ENCODE measurements around the gene CLDN6. TPM values are rescaled to one million over a fixed set of nuclear protein-coding genes. Genes with fewer than 3 reads are reported as not detected.
"Not testable (repeated sequence)": the region's sequence is repeated elsewhere in the genome, so short reads cannot be mapped to it uniquely, and the experiment has no call there.

The CLDN6 gene
- total RNA-seq, 2 experiments from 2014 or later, result not detected

- ChIA-PET CTCF (ENCODE audit: unreplicated experiment) (interaction anchor here (1.9 kb wide), 1 partner anchor 29 kb away, joined by 12 read pairs; no protein-coding TSS in a partner anchor), POLR2A (no interaction called here)
- Histone ChIP-seq H3K79me2 (ENCODE audit: insufficient read depth, low read depth, low read length) (no peaks in the 10 kb centered on the region), H3K27ac (ENCODE audit: low read depth, low read length, poor library complexity, severe bottlenecking) (no peak overlapping the region), H3K9me2 (ENCODE audit: insufficient read depth, low read length) (no peaks in the 10 kb centered on the region), H2AFZ (ENCODE audit: low read length) (no peak overlapping the region), H3K4me1 (ENCODE audit: insufficient read depth, low read length, poor library complexity, severe bottlenecking) (peaks cover 31% of the 10 kb centered on the region), H3K4me2 (ENCODE audit: low read length) (peak overlapping the region; percentile 75), H3K4me3 (ENCODE audit: low read depth, low read length, poor library complexity, severe bottlenecking) (peak overlapping the region; percentile 76), H4K20me1 (ENCODE audit: insufficient read depth, low read length) (no peaks in the 10 kb centered on the region), H3K9me3 (ENCODE audit: low read length) (no peaks in the 10 kb centered on the region), H3K36me3 (ENCODE audit: insufficient read depth, low read length) (no peaks in the 10 kb centered on the region)
- no TSS peak for BruUV-seq (replicated peaks)
- intact Hi-C loops (cut with micrococcal nuclease; ENCODE audit: unreplicated experiment), result loop anchor here (1.0 to 2.0 kb wide), 3 partner anchors 43 to 109 kb away; no protein-coding TSS in a partner anchor
- no peak for TF ChIP-seq EZH2phosphoT487 (IDR thresholded peaks at IDR 0.05; ENCODE audit: borderline replicate concordance, low read depth, low read length)
- TF ChIP-seq, protein P1, sequence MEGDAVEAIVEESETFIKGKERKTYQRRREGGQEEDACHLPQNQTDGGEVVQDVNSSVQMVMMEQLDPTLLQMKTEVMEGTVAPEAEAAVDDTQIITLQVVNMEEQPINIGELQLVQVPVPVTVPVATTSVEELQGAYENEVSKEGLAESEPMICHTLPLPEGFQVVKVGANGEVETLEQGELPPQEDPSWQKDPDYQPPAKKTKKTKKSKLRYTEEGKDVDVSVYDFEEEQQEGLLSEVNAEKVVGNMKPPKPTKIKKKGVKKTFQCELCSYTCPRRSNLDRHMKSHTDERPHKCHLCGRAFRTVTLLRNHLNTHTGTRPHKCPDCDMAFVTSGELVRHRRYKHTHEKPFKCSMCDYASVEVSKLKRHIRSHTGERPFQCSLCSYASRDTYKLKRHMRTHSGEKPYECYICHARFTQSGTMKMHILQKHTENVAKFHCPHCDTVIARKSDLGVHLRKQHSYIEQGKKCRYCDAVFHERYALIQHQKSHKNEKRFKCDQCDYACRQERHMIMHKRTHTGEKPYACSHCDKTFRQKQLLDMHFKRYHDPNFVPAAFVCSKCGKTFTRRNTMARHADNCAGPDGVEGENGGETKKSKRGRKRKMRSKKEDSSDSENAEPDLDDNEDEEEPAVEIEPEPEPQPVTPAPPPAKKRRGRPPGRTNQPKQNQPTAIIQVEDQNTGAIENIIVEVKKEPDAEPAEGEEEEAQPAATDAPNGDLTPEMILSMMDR (conservative IDR thresholded peaks at IDR 0.05; ENCODE audit: low read length), result no peak
- DNase-seq (ENCODE audit: low spot score), result no peak
These were observed 39.5 kb upstream of the CLDN6 start for GRCh38 chr16:3057181-3058138.

GRCh38 chr16:3056336-3057180, 38.6 kb upstream of the CLDN6 start:
- H3K4me2 ChIP-seq (ENCODE audit: low read length), result no peak overlapping the region
- H3K4me3 ChIP-seq (ENCODE audit: low read depth, low read length, poor library complexity, severe bottlenecking), result no peak overlapping the region
- BruUV-seq (replicated peaks), result no TSS peak
- no peak overlapping the region for H3K27ac ChIP-seq (ENCODE audit: low read depth, low read length, poor library complexity, severe bottlenecking)
- ChIA-PET POLR2A (interaction anchor here (0.5 to 0.8 kb wide), 2 partner anchors 10 to 44 kb away, joined by 3 to 4 read pairs; no protein-coding TSS in a partner anchor), CTCF (ENCODE audit: unreplicated experiment) (no interaction called here)
- no peak for DNase-seq (ENCODE audit: low spot score)
- H3K79me2 ChIP-seq (ENCODE audit: insufficient read depth, low read depth, low read length), result no peaks in the 10 kb centered on the region
- TF ChIP-seq EZH2phosphoT487 (IDR thresholded peaks at IDR 0.05; ENCODE audit: borderline replicate concordance, low read depth, low read length), result no peak
- TF ChIP-seq, protein P1 (conservative IDR thresholded peaks at IDR 0.05; ENCODE audit: low read length), result no peak
- H3K4me1 ChIP-seq (ENCODE audit: insufficient read depth, low read length, poor library complexity, severe bottlenecking), result peaks cover 31% of the 10 kb centered on the region
- no peaks in the 10 kb centered on the region for H4K20me1 ChIP-seq (ENCODE audit: insufficient read depth, low read length)
- no peaks in the 10 kb centered on the region for H3K36me3 ChIP-seq (ENCODE audit: insufficient read depth, low read length)
- no peak overlapping the region for H2AFZ ChIP-seq (ENCODE audit: low read length)
- H3K9me3 ChIP-seq (ENCODE audit: low read length), result no peaks in the 10 kb centered on the region
- no peaks in the 10 kb centered on the region for H3K9me2 ChIP-seq (ENCODE audit: insufficient read depth, low read length)
- intact Hi-C loops (cut with micrococcal nuclease; ENCODE audit: unreplicated experiment), result no loop called here

GRCh38 chr16:3055734-3056115, 37.7 kb upstream of the CLDN6 start:
- H3K4me1 ChIP-seq (ENCODE audit: insufficient read depth, low read length, poor library complexity, severe bottlenecking), result peaks cover 39% of the 10 kb centered on the region
- H4K20me1 ChIP-seq (ENCODE audit: insufficient read depth, low read length); BruUV-seq (replicated peaks); H3K36me3 ChIP-seq (ENCODE audit: insufficient read depth, low read length); H3K9me2 ChIP-seq (ENCODE audit: insufficient read depth, low read length); H3K9me3 ChIP-seq (ENCODE audit: low read length); CTCF ChIA-PET (ENCODE audit: unreplicated experiment); POLR2A ChIA-PET; DNase-seq (ENCODE audit: low spot score); intact Hi-C loops (cut with micrococcal nuclease; ENCODE audit: unreplicated experiment); H2AFZ ChIP-seq (ENCODE audit: low read length); H3K79me2 ChIP-seq (ENCODE audit: insufficient read depth, low read depth, low read length); H3K4me3 ChIP-seq (ENCODE audit: low read depth, low read length, poor library complexity, severe bottlenecking): not testable (repeated sequence)
- H3K4me2 ChIP-seq (ENCODE audit: low read length), result peak overlapping the region; percentile 64
- H3K27ac ChIP-seq (ENCODE audit: low read depth, low read length, poor library complexity, severe bottlenecking), result peak overlapping the region; percentile 50
